Left lung (tissue), 10 donors: ENCODE results near the gene GJC1. TPM values are rescaled to one million over a fixed set of nuclear protein-coding genes. Genes with fewer than 3 reads are reported as not detected.

ENCODE experiments used
- ATAC-seq: fragments of 200-7000 bp; cut with Tn5 transposase; one replicate; pipeline ENCODE4 v1.9.1; 2020; ENCODE audit warnings: moderate library complexity
- DNase-seq, 4 donors: peaks; one replicate each; pipeline ENCODE4 v3.0.0-alpha.2; 2013 to 2020
- H3K27ac ChIP-seq, 2 donors: fragments of 200-600 bp; sonication (generic) in 1 of 2; one replicate each; pipeline versions ENCODE4 v1.5.0 to v1.8.0; 2020 to 2021
- H3K27me3 ChIP-seq, 2 donors: fragments of 200-600 bp; sonication (generic) in 1 of 2; one replicate each; pipeline versions ENCODE4 v1.5.0 to v1.8.0; 2020 to 2021
- H3K36me3 ChIP-seq, 2 donors: fragments of 200-600 bp; sonication (generic) in 1 of 2; one replicate each; pipeline versions ENCODE4 v1.5.0 to v1.8.0; 2020 to 2021
- H3K4me1 ChIP-seq, 2 donors: fragments of 200-600 bp; one replicate each; pipeline ENCODE4 v1.8.0; 2021
- H3K4me3 ChIP-seq, 2 donors: fragments of 200-600 bp; sonication (generic) in 1 of 2; one replicate each; pipeline versions ENCODE4 v1.5.0 to v1.8.0; 2020 to 2021; ENCODE audit warnings: mild to moderate bottlenecking in 1 of 2
- H3K9me3 ChIP-seq, 2 donors: fragments of 200-600 bp; sonication (generic) in 1 of 2; one replicate each; pipeline versions ENCODE4 v1.5.0 to v1.8.0; 2020 to 2021
- CTCF ChIP-seq, 2 donors: fragments of 200-600 bp; sonication (generic) in 1 of 2; IDR thresholded peaks; one replicate each; pipeline versions ENCODE4 v1.5.0 to v1.8.0; 2021; ENCODE audit warnings: antibody characterized with exemption in 2 of 2
- intact Hi-C, 2 donors: fragments of 100-400 bp; cut with DNase I; formaldehyde crosslinking; loops; one replicate each; pipeline versions ENCODE4 v1.11.2 to v1.14.2; 2022
- polyA plus RNA-seq, 6 donors: library from polyadenylated mRNA; unstranded; fragments of 120-200 nt; gene quantifications; one replicate each; pipeline ENCODE4 v1.2.1, GENCODE V29; 2013; ENCODE audit not compliant: insufficient read length in 6 of 6
- total RNA-seq, 2 donors: library from RNA; stranded (reverse); fragmentation: NEBNext Ultra II Directional; extraction: Animal tissue kit (Norgen Biotek cat#: 25700); gene quantifications; one replicate each; pipeline ENCODE4 v1.2.1, GENCODE V29; 2021
- donor health status: DM: no; HTN: yes; CAD: no.
- donor health status: DM: no; HTN: no; CAD: no.

GJC1 gene
- total and polyA plus RNA-seq, 8 donors: 17.3 to 52.9 (median 46.2) TPM

GRCh38 chr17:44804302-44805089 lies 25.6 kb downstream of the GJC1 start:
- no peak overlapping the region for H3K27ac ChIP-seq
- no peaks in the 10 kb centered on the region for H3K4me1 ChIP-seq
- no peak for TF ChIP-seq CTCF (IDR thresholded peaks at IDR 0.05)
- intact Hi-C loops: no loop called here
- no peak for ATAC-seq
- no peak overlapping the region for H3K4me3 ChIP-seq
- DNase-seq: no peak
- H3K9me3 ChIP-seq: no peaks in the 10 kb centered on the region
- H3K36me3 ChIP-seq: no peaks in the 10 kb centered on the region
- H3K27me3 ChIP-seq: no peaks in the 10 kb centered on the region

- ATAC-seq (no peak), DNase-seq (no peak)
- no peak overlapping the region for H3K27ac ChIP-seq
These were observed 28.2 kb downstream of the GJC1 start for GRCh38 chr17:44801880-44802279.

GRCh38 chr17:44798356-44798755 lies 31.7 kb downstream of the GJC1 start:
- intact Hi-C loops: no loop called here
- no peak overlapping the region for H3K4me3 ChIP-seq
- no peak for TF ChIP-seq CTCF (IDR thresholded peaks at IDR 0.05)
- no peaks in the 10 kb centered on the region for H3K27me3 ChIP-seq
- no peak for ATAC-seq
- H3K27ac ChIP-seq: no peak overlapping the region
- DNase-seq: no peak
- H3K36me3 ChIP-seq: no peaks in the 10 kb centered on the region
- peaks cover 2 to 18% of the 10 kb centered on the region in 2 donors for H3K4me1 ChIP-seq
- no peaks in the 10 kb centered on the region for H3K9me3 ChIP-seq

More at GRCh38 chr17:44801880-44802279, 28.2 kb downstream of the GJC1 start:
- no peaks in the 10 kb centered on the region for H3K36me3 ChIP-seq
- no peak for TF ChIP-seq CTCF (IDR thresholded peaks at IDR 0.05)
- H3K27me3 ChIP-seq: no peaks in the 10 kb centered on the region
- H3K4me3 ChIP-seq: no peak overlapping the region
- H3K9me3 ChIP-seq: no peaks in the 10 kb centered on the region
- intact Hi-C loops: no loop called here
- H3K4me1 ChIP-seq: no peaks in the 10 kb centered on the region

- Histone ChIP-seq H3K4me1 (peaks cover 2 to 18% of the 10 kb centered on the region in 2 donors), H3K36me3 (no peaks in the 10 kb centered on the region), H3K27ac (no peak overlapping the region), H3K4me3 (no peak overlapping the region), H3K27me3 (no peaks in the 10 kb centered on the region), H3K9me3 (no peaks in the 10 kb centered on the region)
- intact Hi-C loops: no loop called here
- ATAC-seq (no peak), DNase-seq (no peak)
- no peak for TF ChIP-seq CTCF (IDR thresholded peaks at IDR 0.05)
These were observed 32.3 kb downstream of the GJC1 start for GRCh38 chr17:44797802-44798201.

GRCh38 chr17:44796731-44797130 lies 33.4 kb downstream of the GJC1 start:
- intact Hi-C loops: no loop called here
- ATAC-seq (no peak), DNase-seq (no peak)
- H3K4me3 ChIP-seq: no peak overlapping the region
- H3K27ac ChIP-seq: no peak overlapping the region
- peaks cover 2 to 18% of the 10 kb centered on the region in 2 donors for H3K4me1 ChIP-seq
- TF ChIP-seq CTCF (IDR thresholded peaks at IDR 0.05): no peak
- H3K27me3 ChIP-seq: no peaks in the 10 kb centered on the region
- H3K36me3 ChIP-seq: no peaks in the 10 kb centered on the region
- H3K9me3 ChIP-seq: no peaks in the 10 kb centered on the region
